Measurements from ENCODE around the gene IGFBP2. TPM values are rescaled to one million over a fixed set of nuclear protein-coding genes. Genes with fewer than 3 reads are reported as not detected.

The IGFBP2 gene
- total and polyA plus RNA-seq, 2 experiments from 2014 or later, result 177 to 364 TPM

GRCh38 chr2:216657980-216658379, 24.8 kb downstream of the IGFBP2 start (continued):
- no peak for TF ChIP-seq ZNF462 (CRISPR knock-in tag; IDR thresholded peaks at IDR 0.05)

GRCh38 chr2:216658757-216659156, 25.5 kb downstream of the IGFBP2 start:
- no peak overlapping the region for H2AFZ ChIP-seq
- 0 out of 2 replicates have a peak, but pooled peaks cover 6% of the 10 kb centered on the region for H3K36me3 ChIP-seq (ENCODE audit: insufficient read depth)
- DNase-seq (ENCODE audit: low spot score), result no peak
- no peak overlapping the region for H3K4me3 ChIP-seq
- Mint-ChIP-seq H3K9me3 (no peaks in the 10 kb centered on the region), H3K27ac (no peak overlapping the region), H3K36me3 (ENCODE audit: low read depth) (peaks cover 62% of the 10 kb centered on the region), H3K4me3 (no peak overlapping the region), H3K27me3 (ENCODE audit: insufficient read depth, low read depth, poor library complexity) (peaks cover 21% of the 10 kb centered on the region), H3K4me1 (peaks cover 20% of the 10 kb centered on the region)
- H3K9me2 ChIP-seq (ENCODE audit: insufficient read depth), result no peaks in the 10 kb centered on the region
- H3K4me1 ChIP-seq (ENCODE audit: insufficient read depth), result no peaks in the 10 kb centered on the region
- no peak for ATAC-seq
- TF ChIP-seq POLR2AphosphoS5 (IDR thresholded peaks at IDR 0.05; ENCODE audit: low read depth), result no peak
- TF ChIP-seq EZH2 (IDR thresholded peaks at IDR 0.05; ENCODE audit: low read depth, unreplicated experiment), result no peak
- TF ChIP-seq NANOG (IDR thresholded peaks at IDR 0.05; ENCODE audit: borderline replicate concordance), result no peak
- TF ChIP-seq REST (IDR thresholded peaks at IDR 0.05; ENCODE audit: unreplicated experiment), result no peak
- TF ChIP-seq CTCF (conservative IDR thresholded peaks at IDR 0.05; ENCODE audit: low read depth in 2 of 2), result no peak
- no peak for TF ChIP-seq ZNF114 (CRISPR knock-in tag; IDR thresholded peaks at IDR 0.05)
- TF ChIP-seq ETS1 (IDR thresholded peaks at IDR 0.05), result no peak
- H3K27me3 ChIP-seq (ENCODE audit: insufficient read depth), result no peaks in the 10 kb centered on the region
- no peak overlapping the region for H3K4me2 ChIP-seq
- H3K27ac ChIP-seq (ENCODE audit: low read depth), result no peak overlapping the region
- peaks cover 26% of the 10 kb centered on the region for H3K79me2 ChIP-seq (replicated peaks; ENCODE audit: insufficient read depth)
- no peaks in the 10 kb centered on the region for H3F3A ChIP-seq (replicated peaks; ENCODE audit: low read depth)
- peaks cover 4% of the 10 kb centered on the region; the same call in 1 of the 2 replicates for H4K20me1 ChIP-seq (replicated peaks; ENCODE audit: insufficient read depth)
